HG03342 (cell line): ENCODE data around the gene MSI2.

ENCODE experiments used
- ATAC-seq: cut with Tn5 transposase; IDR thresholded peaks from one replicate; pipeline ENCODE4 v1.9.1; 2021; ENCODE audit warnings: mild to moderate bottlenecking, moderate library complexity; ENCODE audit not compliant: unreplicated experiment

MSI2 gene

GRCh38 chr17:57448759-57449283 is 192.5 kb downstream of the MSI2 start:
- ATAC-seq: no peak

DNA sequence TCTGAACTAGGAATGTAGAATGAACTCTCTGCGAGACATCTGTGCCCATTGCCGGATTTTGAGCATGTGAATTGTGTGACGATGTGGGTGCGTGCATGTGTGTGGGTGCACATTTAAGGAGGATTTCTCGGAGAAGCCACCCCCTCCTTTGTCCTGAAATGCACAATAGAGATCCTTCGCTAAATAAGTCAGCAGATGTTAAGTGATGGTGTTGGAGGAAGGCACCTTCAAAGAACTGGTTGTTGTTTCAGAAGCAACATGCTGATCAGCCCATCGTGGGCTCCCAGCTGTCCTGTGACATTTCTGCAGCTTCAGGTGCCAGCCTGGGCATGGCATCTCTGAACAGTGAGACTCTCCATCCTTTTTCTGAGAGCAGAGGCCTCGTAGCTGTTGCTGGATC is 194.9 kb downstream of the MSI2 start:
- ATAC-seq: no peak

DNA sequence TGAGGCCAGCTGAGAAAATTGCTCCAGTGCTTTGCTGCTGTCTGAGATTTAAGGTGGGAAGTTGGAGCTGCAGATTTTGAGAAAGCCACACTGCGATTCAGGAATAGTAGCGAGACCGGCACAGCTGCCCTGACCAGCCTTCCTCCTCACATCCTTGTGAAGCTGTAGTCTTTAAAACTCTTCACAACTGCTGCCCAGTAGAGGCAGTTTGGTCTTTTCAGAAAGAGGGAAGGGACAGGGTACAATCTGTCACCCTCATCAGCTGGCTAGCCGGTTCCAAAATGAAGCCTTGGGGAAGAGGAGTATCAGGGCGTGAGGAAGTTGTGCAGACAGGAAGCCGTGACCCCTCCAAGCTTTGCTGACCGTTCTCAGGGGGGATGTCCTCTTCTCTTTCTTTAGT is 195.3 kb downstream of the MSI2 start:
- ATAC-seq: no peak

- no peak for ATAC-seq
Measured at GRCh38 chr17:57453841-57454425, 197.6 kb downstream of the MSI2 start.

- ATAC-seq: no peak
Measured at GRCh38 chr17:57454729-57455062, 198.4 kb downstream of the MSI2 start.

DNA sequence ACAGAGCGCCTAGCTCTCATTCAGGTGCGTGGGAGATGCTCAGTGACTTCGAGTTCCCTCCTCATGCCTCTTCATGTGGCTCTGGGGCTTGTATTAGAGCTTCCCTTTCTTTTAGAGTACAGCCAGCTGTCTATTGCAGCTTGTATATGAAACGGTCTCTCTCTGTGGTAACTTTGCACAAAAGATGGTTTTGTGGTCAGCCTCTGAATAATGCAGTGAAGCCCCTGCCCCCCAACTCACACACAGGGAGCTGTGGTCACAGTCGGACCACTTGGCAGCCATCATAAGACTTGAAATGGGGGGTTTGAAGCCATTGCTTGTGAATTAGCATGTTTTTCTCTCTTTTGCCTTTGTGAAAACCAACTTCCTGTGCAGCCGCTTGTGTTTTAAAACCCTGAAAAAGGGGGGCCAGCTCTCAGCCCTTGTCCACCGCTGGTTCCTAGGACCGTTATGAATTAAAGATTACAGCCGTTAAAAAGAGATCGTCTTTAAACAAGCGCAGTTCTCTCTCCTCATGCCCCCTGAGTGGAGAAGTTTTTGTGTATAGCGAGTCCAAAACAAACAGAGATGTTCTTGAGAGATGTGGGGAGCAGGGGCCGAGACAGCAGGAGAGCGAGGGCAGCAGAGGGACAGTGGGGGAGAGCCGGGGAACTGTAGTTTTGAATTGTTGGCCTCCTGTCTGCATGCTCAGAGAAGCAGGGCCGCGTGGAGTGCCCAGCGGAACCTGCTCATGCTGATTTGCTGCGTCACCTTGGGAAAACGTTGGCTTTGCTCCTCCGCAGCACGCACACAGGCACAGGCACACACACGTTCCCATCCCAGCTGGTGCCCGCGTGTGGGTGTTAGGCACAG is 199.0 kb downstream of the MSI2 start:
- ATAC-seq: peak; percentile 81

DNA sequence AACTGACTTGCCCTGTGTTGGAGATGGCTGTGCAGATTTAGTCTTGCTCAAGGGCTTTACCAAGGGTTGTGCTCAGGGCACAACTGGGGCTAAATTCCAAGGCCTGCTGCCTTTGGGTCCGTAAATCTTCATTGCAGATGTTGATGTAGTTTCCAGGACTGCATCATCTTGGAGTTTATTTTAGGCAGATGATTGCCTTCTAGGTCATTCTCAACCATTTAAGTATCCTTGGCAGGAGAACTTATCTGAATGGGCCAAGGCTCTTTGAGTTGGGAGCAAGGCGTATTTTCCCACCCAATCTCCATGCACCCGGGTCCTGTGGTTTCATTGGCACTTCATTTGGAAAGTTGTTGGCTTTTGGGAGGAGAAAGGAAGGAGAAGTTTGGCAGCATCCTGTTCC is 200.3 kb downstream of the MSI2 start:
- no peak for ATAC-seq

- ATAC-seq: no peak
Measured at GRCh38 chr17:57457188-57457587, 200.9 kb downstream of the MSI2 start.

GRCh38 chr17:57458718-57459285 is 202.5 kb downstream of the MSI2 start:
- ATAC-seq: no peak

GRCh38 chr17:57459286-57459915 is 203.1 kb downstream of the MSI2 start:
- no peak for ATAC-seq

DNA sequence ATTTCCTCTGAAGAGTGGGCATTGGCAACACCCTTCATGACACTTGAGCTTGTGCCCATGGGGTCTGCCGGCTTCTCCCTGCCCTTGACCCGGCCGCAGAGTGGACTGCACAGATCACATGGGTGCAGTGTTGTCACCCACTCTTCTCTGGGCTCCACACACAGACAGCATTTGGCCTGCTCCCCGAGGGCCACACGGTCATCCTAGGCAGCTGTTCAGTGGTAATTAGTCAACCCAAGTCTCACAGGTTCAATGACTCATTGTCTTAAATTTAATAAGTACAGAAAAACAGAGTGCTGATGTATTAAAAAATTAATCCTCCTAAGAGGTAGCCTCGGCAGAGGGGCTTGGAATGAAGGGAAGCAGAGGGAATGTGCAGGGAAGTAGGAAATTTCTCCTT is 204.8 kb downstream of the MSI2 start:
- ATAC-seq: no peak

DNA sequence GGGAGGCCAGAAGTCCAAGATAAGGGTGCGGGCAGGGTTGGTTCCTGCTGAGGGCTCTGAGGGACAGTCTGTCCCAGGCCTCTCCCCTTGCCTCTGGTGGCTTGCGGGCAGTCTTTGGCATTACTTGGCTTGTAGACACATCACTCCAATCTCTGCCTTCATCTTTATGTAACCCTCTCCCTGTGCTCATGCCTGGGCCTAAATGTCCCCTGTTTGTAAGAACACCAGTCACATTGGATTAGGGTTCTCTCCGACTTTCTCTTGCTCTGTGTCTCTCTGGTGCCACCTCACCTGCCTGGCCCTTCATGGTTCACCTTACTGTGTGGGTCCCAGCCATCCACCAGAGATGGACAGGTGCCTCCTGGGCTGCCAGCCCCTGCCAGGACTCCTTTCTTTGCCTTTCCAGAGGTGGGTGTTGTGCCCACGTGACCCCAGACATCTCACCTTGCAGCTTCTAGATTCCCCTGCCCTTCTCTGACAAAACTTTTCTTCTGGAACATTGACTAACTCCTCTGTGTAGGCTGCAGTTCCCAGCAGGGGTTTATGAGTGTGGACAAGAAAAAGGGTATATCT is 205.8 kb downstream of the MSI2 start:
- no peak for ATAC-seq

GRCh38 chr17:57463103-57463885 is 207.0 kb downstream of the MSI2 start:
- peak; percentile 83 for ATAC-seq

GRCh38 chr17:57464191-57464864 is 208.0 kb downstream of the MSI2 start:
- no peak for ATAC-seq

DNA sequence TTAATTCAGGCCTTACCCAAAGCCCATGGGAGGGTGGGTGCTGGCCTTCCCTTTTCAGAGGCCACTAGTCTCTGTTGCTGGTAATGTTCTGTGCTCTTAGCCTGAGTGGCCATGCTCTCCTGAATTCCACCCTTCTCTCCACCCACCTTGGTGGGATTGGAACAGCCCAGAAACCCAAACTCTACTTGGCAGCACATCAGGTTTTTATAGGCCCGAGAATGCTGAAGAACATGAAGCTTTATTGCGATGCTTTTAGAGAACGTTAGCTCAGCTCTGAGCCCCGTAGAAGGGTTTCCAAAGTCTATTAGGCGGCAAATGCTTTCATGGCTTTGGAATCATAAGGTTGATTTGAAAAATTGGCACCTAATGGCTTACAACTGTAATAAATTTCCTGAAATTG is 209.3 kb downstream of the MSI2 start:
- ATAC-seq: no peak

DNA sequence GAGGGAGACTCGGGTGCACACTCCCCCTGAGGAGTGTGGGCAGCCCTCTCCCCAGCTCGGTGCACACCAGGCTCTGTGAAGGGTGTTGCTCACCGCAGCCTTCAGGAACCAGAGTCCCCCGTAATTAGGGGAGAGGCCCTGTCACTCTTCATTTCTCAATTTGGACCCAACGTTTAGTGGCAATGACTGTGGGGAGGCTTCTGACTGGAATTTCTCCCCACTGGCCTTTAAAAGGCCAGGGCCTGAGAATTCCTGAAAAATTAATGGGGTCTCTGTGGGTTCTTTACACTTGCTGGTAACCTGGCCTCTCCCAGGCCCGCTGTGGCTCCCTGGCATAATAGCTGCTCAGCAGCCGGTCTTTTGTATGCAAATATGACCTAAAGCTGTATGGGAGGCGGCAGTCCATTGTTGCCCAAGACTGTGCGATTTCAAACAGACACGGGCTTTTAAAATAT is 209.7 kb downstream of the MSI2 start:
- ATAC-seq: no peak

- no peak for ATAC-seq
Measured at GRCh38 chr17:57466521-57466920, 210.2 kb downstream of the MSI2 start.

- ATAC-seq: no peak
Measured at GRCh38 chr17:57467226-57467625, 210.9 kb downstream of the MSI2 start.

DNA sequence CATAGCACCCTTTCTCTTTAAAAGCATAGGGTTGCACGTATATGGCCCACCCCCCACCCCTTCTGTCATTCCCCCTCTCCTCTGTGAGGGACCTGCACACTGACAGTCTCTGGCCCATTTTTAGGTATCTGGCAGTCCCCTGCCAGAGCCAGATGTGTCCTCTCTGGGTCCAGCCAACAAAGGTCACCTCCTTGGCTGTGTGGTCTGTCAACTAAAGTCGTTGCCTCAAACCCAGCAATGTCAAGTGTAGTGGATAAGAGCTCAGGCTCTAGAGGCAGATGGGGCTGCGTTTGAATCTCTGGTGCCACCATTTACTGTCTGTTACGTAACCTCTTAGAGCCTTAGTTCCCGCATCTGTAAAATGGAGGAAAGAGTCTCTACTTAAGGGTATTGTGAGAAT is 211.5 kb downstream of the MSI2 start:
- no peak for ATAC-seq
